A549 (cell line): ENCODE measurements around the gene SH3PXD2A.

Source experiments
- EP300 ChIP-seq, 2 experiments: fragments of >200 bp; sonication (Bioruptor Twin); formaldehyde crosslinking; IDR thresholded peaks; 2 replicates in 1 of 2; 3 replicates in 1 of 2; pipeline ENCODE4 v1.6.1; 2016 to 2017
- FOSL2 ChIP-seq, 2 experiments: fragments of 450-650 bp in 1 of 2; fragments of >200 bp in 1 of 2; sonication (Bioruptor Twin) in 1 of 2; formaldehyde crosslinking; IDR thresholded peaks; 2 replicates each; pipeline versions ENCODE4 v1.5.0 to v1.6.1; 2016 to 2020; ENCODE audit warnings: mild to moderate bottlenecking in 1 of 2, moderate library complexity in 1 of 2
- HDAC2 ChIP-seq: fragments of 200-600 bp; sonication (generic); IDR thresholded peaks from 2 replicates; pipeline ENCODE4 v1.6.1; 2016
- HOXA7 ChIP-seq: fragments of 250-450 bp; sonication (Bioruptor Pico); IDR thresholded peaks from 2 replicates; pipeline ENCODE4 v1.5.0; 2020; ENCODE audit warnings: mild to moderate bottlenecking, moderate library complexity
- JUNB ChIP-seq: fragments of >200 bp; sonication (Bioruptor Twin); formaldehyde crosslinking; IDR thresholded peaks from 2 replicates; pipeline ENCODE4 v1.6.1; 2016
- POLR2A ChIP-seq: IDR thresholded peaks from 2 replicates; pipeline ENCODE4 v1.6.1; 2012; ENCODE audit warnings: mild to moderate bottlenecking, low read length
- RCOR1 ChIP-seq: fragments of 150-350 bp; IDR thresholded peaks from 2 replicates; pipeline ENCODE4 v1.6.1; 2014; ENCODE audit warnings: antibody characterized with exemption, low read length, low read depth
- TP53 ChIP-seq: fragments of 250-450 bp; sonication (Bioruptor Pico); IDR thresholded peaks from 2 replicates; pipeline ENCODE4 v1.5.0; 2021; ENCODE audit warnings: mild to moderate bottlenecking, moderate library complexity
- TF ChIP-seq, protein P1 (sequence below): fragments of >200 bp; sonication (Bioruptor Twin); formaldehyde crosslinking; IDR thresholded peaks from 3 replicates; pipeline ENCODE4 v1.5.1; 2016

DNA sequence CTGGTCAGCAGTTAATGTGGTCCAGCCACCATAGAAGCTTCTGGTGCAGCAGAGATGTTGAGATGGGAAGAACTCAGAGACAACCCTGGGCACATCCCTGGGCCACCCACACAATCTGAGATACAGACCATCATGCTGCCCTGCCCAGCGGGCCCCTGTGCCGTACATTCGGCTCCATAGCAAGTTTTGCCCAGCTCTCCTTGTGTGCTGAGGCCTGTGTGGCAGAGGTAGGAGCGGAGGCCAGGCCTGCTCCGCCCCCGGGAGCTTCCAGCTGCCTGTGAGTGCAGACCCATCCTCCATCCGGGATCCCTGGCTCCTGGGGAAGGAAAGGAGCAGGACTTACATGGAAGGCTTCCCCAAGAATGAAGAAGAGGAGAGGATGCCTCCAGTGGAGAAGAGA is 221.5 kb downstream of the SH3PXD2A start:
- no peak for TF ChIP-seq EP300 (IDR thresholded peaks at IDR 0.05)
- TF ChIP-seq TP53 (CRISPR knock-in tag) = no peak
- TF ChIP-seq, protein P1, sequence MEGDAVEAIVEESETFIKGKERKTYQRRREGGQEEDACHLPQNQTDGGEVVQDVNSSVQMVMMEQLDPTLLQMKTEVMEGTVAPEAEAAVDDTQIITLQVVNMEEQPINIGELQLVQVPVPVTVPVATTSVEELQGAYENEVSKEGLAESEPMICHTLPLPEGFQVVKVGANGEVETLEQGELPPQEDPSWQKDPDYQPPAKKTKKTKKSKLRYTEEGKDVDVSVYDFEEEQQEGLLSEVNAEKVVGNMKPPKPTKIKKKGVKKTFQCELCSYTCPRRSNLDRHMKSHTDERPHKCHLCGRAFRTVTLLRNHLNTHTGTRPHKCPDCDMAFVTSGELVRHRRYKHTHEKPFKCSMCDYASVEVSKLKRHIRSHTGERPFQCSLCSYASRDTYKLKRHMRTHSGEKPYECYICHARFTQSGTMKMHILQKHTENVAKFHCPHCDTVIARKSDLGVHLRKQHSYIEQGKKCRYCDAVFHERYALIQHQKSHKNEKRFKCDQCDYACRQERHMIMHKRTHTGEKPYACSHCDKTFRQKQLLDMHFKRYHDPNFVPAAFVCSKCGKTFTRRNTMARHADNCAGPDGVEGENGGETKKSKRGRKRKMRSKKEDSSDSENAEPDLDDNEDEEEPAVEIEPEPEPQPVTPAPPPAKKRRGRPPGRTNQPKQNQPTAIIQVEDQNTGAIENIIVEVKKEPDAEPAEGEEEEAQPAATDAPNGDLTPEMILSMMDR = no peak
- no peak for TF ChIP-seq FOSL2 (IDR thresholded peaks at IDR 0.05)
- no peak for TF ChIP-seq FOSL2 (CRISPR knock-in tag; IDR thresholded peaks at IDR 0.05)
- TF ChIP-seq HDAC2 = no peak
- TF ChIP-seq HOXA7 = no peak
- no peak for TF ChIP-seq POLR2A
- TF ChIP-seq JUNB = no peak
- TF ChIP-seq RCOR1 = no peak
